ENCODE results near the gene FRMD4A. TPM values are rescaled to one million over a fixed set of nuclear protein-coding genes. Genes with fewer than 3 reads are reported as not detected.
A peak's percentile ranks its signal among the peaks of the same experiment; 100 is the strongest.

FRMD4A gene
- total RNA-seq, 6 donors from 2014 or later, result 22.3 to 114 (median 52.3) TPM

DNA sequence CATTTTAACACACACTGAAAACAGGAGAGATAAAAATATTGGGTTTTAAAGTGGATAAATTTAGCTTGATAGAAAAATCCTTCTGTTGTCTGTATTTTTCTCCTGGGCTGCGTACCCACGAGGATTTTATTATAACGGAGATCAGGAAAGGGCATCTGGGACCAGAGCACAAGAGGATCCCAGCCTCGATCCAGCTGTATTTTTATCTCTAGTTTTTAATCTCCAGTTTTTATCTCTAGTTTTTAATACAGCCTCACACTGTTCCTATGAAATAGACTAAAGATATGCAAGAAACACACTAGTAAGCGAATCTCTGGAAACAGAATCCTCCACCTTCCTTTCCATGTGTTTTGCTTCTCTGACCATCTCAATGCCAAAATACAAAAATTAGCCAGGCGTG, 295.2 kb downstream of the FRMD4A start:
- 67 to 76% methylated on average over 6 of the region's 6 CpGs for WGBS, 2 donors
- no peak overlapping the region for H3K27ac ChIP-seq
- no peaks in the 10 kb centered on the region for H3K9me3 ChIP-seq
- no peak for TF ChIP-seq EP300 (IDR thresholded peaks at IDR 0.05)
- no peak for TF ChIP-seq POLR2AphosphoS5 (IDR thresholded peaks at IDR 0.05)
- TF ChIP-seq CTCF (IDR thresholded peaks at IDR 0.05), result no peak
- TF ChIP-seq POLR2A (IDR thresholded peaks at IDR 0.05), result no peak
- H3K27me3 ChIP-seq, result no peaks in the 10 kb centered on the region
- peaks cover 1 to 16% (median 8%) of the 10 kb centered on the region in 4 donors for H3K4me1 ChIP-seq
- DNase-seq (no peak), ATAC-seq (ENCODE audit: low FRiP score in 2 of 2) (no peak)
- no peak overlapping the region for H3K4me3 ChIP-seq
- no peaks in the 10 kb centered on the region for H3K36me3 ChIP-seq

GRCh38 chr10:14032406-14032998, 298.2 kb downstream of the FRMD4A start:
- ATAC-seq (ENCODE audit: low FRiP score in 2 of 2), result peak in 1 of 2 donors; percentile 42
- H3K27ac ChIP-seq, result no peak overlapping the region

GRCh38 chr10:14026325-14026724, 304.4 kb downstream of the FRMD4A start:
- Histone ChIP-seq H3K27me3 (no peaks in the 10 kb centered on the region), H3K36me3 (no peaks in the 10 kb centered on the region), H3K9me3 (no peaks in the 10 kb centered on the region), H3K27ac (peak overlapping the region in 2 of 4 donors; percentile 14 to 45), H3K4me1 (peaks cover 0 to 8% (median 0%) of the 10 kb centered on the region in 4 donors), H3K4me3 (no peak overlapping the region)
- ATAC-seq (ENCODE audit: low FRiP score in 2 of 2), result no peak
- no peak for TF ChIP-seq POLR2A (IDR thresholded peaks at IDR 0.05)
- TF ChIP-seq POLR2AphosphoS5 (IDR thresholded peaks at IDR 0.05), result no peak
- TF ChIP-seq CTCF (IDR thresholded peaks at IDR 0.05), result no peak
- TF ChIP-seq EP300 (IDR thresholded peaks at IDR 0.05), result no peak
- no peak for DNase-seq
- WGBS, 2 donors, result 81 to 85% methylated on average over 4 of the region's 4 CpGs

More at GRCh38 chr10:14032406-14032998, 298.2 kb downstream of the FRMD4A start:
- H3K4me3 ChIP-seq, result no peak overlapping the region
- no peaks in the 10 kb centered on the region for H3K36me3 ChIP-seq
- no peak for TF ChIP-seq EP300 (IDR thresholded peaks at IDR 0.05)
- TF ChIP-seq CTCF (IDR thresholded peaks at IDR 0.05), result peak; percentile 55 to 75 (median 66)
- no peaks in the 10 kb centered on the region for H3K27me3 ChIP-seq
- no peaks in the 10 kb centered on the region for H3K9me3 ChIP-seq
- peaks cover 0 to 9% (median 7%) of the 10 kb centered on the region in 4 donors for H3K4me1 ChIP-seq
- peak in 1 of 2 donors; percentile 50 for DNase-seq
- 40 to 43% methylated on average over 15 to 17 of the region's 17 CpGs for WGBS, 2 donors

DNA sequence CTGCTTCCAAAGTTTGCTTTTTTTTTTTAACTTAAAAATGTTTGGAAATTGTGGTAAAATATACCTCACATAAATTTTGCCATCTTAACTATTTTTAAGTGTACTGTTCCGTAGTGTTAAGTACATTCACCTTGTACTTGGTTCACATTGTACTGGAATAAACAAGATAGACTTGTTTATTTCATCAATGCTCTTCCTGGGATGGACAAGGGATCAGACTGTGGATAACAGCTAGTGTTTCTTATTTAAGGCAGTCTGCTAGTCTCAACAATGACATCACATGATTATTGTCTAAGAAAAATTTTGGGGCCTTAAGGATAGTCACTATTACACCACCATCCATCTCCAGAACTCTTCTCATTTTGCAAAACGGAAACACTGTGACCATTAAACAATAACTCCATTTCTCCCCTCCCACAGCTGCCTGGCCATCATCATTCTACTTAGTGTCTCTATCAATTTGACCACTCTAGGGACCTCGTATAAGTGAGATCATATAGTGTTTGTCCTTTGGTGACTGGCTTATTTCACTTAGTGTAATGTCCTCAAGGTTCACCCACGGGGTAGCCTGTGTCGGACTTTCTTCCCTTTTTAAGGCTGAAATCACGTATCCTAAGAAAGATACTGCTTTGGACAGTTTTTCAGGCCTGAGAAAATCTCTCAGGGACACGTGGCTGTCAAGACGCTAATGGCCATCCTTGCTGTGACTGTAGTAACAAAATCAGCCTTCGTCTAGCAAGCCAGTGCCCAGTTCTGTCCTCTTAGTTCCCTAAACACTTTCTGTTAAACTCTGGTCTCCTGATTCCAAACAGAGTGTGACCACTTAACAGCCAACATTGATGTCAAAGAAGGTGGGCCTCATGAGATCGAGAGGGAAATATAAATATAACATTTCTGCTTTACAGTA, 305.2 kb downstream of the FRMD4A start:
- WGBS, 2 donors, result 67 to 73% methylated on average over 10 of the region's 10 CpGs
- Histone ChIP-seq H3K27ac (peak overlapping the region in 3 of 4 donors; percentile 45 to 57 (median 54)), H3K4me3 (no peak overlapping the region), H3K4me1 (peaks cover 0 to 8% (median 0%) of the 10 kb centered on the region in 4 donors), H3K9me3 (no peaks in the 10 kb centered on the region), H3K27me3 (no peaks in the 10 kb centered on the region), H3K36me3 (no peaks in the 10 kb centered on the region)
- no peak for TF ChIP-seq POLR2AphosphoS5 (IDR thresholded peaks at IDR 0.05)
- no peak for TF ChIP-seq CTCF (IDR thresholded peaks at IDR 0.05)
- TF ChIP-seq POLR2A (IDR thresholded peaks at IDR 0.05), result no peak
- TF ChIP-seq EP300 (IDR thresholded peaks at IDR 0.05), result peak in 1 of 4 donors; percentile 76
- ATAC-seq (ENCODE audit: low FRiP score in 2 of 2), result no peak
- DNase-seq, result no peak

All from upper lobe of left lung (tissue), 6 donors.